OCI-LY1 (cell line): ENCODE measurements around the gene FANCD2.
"Not testable (repeated sequence)": the region's sequence is repeated elsewhere in the genome, so short reads cannot be mapped to it uniquely, and the experiment has no call there.

Experiments
- H2AFZ ChIP-seq: fragments of 200-600 bp; sonication (generic), shearing (Covaris generic); 2 replicates; pipeline ENCODE4 v1.6.0; 2014; ENCODE audit warnings: antibody characterized with exemption, mild to moderate bottlenecking, low read length
- H3F3A ChIP-seq: fragments of 200-600 bp; sonication (generic), shearing (Covaris generic); 2 replicates; pipeline ENCODE4 v1.6.0; 2014; ENCODE audit warnings: mild to moderate bottlenecking, antibody characterized with exemption, low read length, moderate library complexity; ENCODE audit not compliant: insufficient read depth
- H3K27ac ChIP-seq: fragments of 200-600 bp; sonication (generic); 2 replicates; pipeline ENCODE4 v1.5.1; 2014; ENCODE audit warnings: low read length, mixed run types, mild to moderate bottlenecking, low read depth; ENCODE audit not compliant: poor library complexity, severe bottlenecking
- H3K27me3 ChIP-seq: fragments of 200-600 bp; sonication (generic); 2 replicates; pipeline ENCODE4 v1.6.0; 2014; ENCODE audit warnings: antibody characterized with exemption, mild to moderate bottlenecking, low read length, moderate library complexity; ENCODE audit not compliant: insufficient read depth
- H3K36me3 ChIP-seq: fragments of 200-600 bp; sonication (generic); 2 replicates; pipeline ENCODE4 v1.6.1; 2014; ENCODE audit warnings: mild to moderate bottlenecking, antibody characterized with exemption, low read length, moderate library complexity, mixed read lengths; ENCODE audit not compliant: insufficient read depth
- H3K4me1 ChIP-seq: fragments of 200-600 bp; sonication (generic); 2 replicates; pipeline ENCODE4 v1.5.1; 2014; ENCODE audit warnings: mild to moderate bottlenecking, low read length, moderate library complexity; ENCODE audit not compliant: insufficient read depth, severe bottlenecking
- H3K4me2 ChIP-seq: fragments of 200-600 bp; sonication (generic), shearing (Covaris generic); 2 replicates; pipeline ENCODE4 v1.6.1; 2014; ENCODE audit warnings: low read length
- H3K4me3 ChIP-seq: fragments of 200-600 bp; sonication (generic); 2 replicates; pipeline ENCODE4 v1.5.1; 2014; ENCODE audit warnings: low read length, low read depth, mild to moderate bottlenecking, mixed read lengths; ENCODE audit not compliant: poor library complexity, severe bottlenecking
- H3K79me2 ChIP-seq: fragments of 200-600 bp; shearing (Covaris generic); 2 replicates; pipeline ENCODE4 v1.6.1; 2016; ENCODE audit warnings: mixed run types, low read length, mixed read lengths; ENCODE audit not compliant: insufficient read depth
- H3K9ac ChIP-seq: fragments of 200-600 bp; sonication (generic), shearing (Covaris generic); 2 replicates; pipeline ENCODE4 v1.6.1; 2014; ENCODE audit warnings: mild to moderate bottlenecking, low read length, mixed read lengths
- H3K9me2 ChIP-seq: fragments of 200-600 bp; sonication (generic), shearing (Covaris generic); 2 replicates; pipeline ENCODE4 v1.6.1; 2014; ENCODE audit warnings: low read depth, mild to moderate bottlenecking, low read length, mixed read lengths
- H3K9me3 ChIP-seq: fragments of 200-600 bp; shearing (Covaris generic); 2 replicates; pipeline ENCODE4 v1.6.1; 2014; ENCODE audit warnings: low read length, mixed read lengths
- H4K20me1 ChIP-seq: fragments of 200-600 bp; sonication (generic), shearing (Covaris generic); 2 replicates; pipeline ENCODE4 v1.6.0; 2016; ENCODE audit warnings: mild to moderate bottlenecking, low read length; ENCODE audit not compliant: insufficient read depth
- EZH2 ChIP-seq: fragments of 200-600 bp; sonication (generic), shearing (Covaris generic); IDR thresholded peaks from 2 replicates; pipeline ENCODE4 v1.8.0; 2017; ENCODE audit warnings: borderline replicate concordance, mixed run types, mild to moderate bottlenecking, antibody characterized with exemption, low read length, moderate library complexity, mixed read lengths
- TF ChIP-seq, protein P1 (sequence below): fragments of 200-600 bp; sonication (generic), shearing (Covaris generic); IDR thresholded peaks from 2 replicates; pipeline ENCODE4 v1.5.1; 2017; ENCODE audit warnings: mild to moderate bottlenecking, antibody characterized with exemption, low read length, moderate library complexity, mixed read lengths

The FANCD2 gene

DNA sequence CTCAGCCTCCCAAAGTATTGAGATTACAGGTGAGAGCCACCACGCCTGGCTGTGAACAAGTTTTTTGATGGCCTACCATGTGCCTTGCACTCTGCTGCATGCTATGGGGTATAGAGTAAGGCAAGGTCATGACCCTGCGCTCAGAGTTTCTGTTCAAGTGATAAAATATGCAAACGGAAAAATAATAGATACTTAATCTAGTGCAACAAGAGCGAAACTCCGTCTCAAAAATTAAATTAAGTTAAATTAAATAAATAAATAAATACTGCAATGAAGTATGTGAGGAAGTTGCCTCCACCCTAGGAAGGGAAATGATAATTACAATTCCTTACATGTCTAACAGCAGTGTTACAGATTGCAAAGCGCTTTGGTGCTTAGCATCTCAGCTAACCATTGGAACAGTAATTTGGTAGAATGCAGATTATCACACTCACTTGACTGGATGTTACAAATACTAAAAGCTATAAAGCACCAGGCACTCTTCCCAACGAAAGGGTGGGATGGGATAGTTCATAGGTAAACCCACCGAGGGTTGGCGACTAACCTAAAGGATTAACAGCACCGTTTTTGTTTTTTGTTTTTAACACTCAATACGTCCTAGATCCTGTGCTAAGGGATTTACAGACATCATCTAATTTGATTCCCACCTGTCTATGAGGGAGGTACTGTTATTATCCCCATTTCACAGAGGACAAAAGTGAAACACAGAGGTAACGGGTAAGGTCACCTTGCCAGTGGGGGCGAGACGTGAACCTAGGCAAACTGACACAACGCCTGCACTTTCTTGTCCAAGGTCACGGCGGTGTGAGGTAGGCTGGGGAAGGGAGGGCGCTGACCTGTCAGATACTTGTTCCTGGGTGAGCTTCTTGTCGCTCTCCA, 793 bp upstream of the FANCD2 start:
- peaks cover 24% of the 10 kb centered on the region for H3K4me1 ChIP-seq
- peak overlapping the region; percentile 86 for H3K4me2 ChIP-seq
- peak overlapping the region; percentile 90 for H3K9ac ChIP-seq
- H3K4me3 ChIP-seq: peak overlapping the region; percentile 83
- peaks cover 44% of the 10 kb centered on the region; the same call in 1 of the 2 replicates for H3K36me3 ChIP-seq
- H4K20me1 ChIP-seq: no peaks in the 10 kb centered on the region
- no peaks in the 10 kb centered on the region for H3K9me2 ChIP-seq
- H3K9me3 ChIP-seq: no peaks in the 10 kb centered on the region
- H3K79me2 ChIP-seq: peaks cover 22% of the 10 kb centered on the region
- no peak overlapping the region for H3K27ac ChIP-seq
- H3F3A ChIP-seq: no peaks in the 10 kb centered on the region
- H3K27me3 ChIP-seq: no peaks in the 10 kb centered on the region
- no peak overlapping the region for H2AFZ ChIP-seq
- TF ChIP-seq, protein P1, sequence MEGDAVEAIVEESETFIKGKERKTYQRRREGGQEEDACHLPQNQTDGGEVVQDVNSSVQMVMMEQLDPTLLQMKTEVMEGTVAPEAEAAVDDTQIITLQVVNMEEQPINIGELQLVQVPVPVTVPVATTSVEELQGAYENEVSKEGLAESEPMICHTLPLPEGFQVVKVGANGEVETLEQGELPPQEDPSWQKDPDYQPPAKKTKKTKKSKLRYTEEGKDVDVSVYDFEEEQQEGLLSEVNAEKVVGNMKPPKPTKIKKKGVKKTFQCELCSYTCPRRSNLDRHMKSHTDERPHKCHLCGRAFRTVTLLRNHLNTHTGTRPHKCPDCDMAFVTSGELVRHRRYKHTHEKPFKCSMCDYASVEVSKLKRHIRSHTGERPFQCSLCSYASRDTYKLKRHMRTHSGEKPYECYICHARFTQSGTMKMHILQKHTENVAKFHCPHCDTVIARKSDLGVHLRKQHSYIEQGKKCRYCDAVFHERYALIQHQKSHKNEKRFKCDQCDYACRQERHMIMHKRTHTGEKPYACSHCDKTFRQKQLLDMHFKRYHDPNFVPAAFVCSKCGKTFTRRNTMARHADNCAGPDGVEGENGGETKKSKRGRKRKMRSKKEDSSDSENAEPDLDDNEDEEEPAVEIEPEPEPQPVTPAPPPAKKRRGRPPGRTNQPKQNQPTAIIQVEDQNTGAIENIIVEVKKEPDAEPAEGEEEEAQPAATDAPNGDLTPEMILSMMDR: no peak
- no peak for TF ChIP-seq EZH2

DNA sequence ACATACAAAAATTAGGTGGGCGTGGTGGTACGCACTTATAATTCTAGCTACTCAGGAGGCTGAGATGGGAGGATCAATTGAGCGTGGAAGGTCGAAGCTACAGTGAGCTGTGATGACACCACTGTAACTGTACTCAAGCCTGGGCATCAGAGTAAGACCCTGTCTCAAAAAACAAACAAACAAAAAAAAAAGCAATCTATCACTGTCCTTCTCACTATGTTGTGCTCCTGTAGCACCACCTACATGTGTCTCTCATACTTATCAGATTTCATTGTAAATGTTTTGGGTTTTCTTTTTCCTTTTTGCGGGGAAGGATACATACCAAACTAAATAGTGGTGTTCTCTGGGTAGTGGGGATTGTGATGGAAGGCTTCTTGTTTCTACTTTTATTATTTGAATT, 14.8 kb downstream of the FANCD2 start:
- Histone ChIP-seq H3K27ac (no peak overlapping the region), H3K4me3 (no peak overlapping the region), H3K9me2 (no peaks in the 10 kb centered on the region), H4K20me1 (no peaks in the 10 kb centered on the region), H3K9ac (no peak overlapping the region), H3K27me3 (no peaks in the 10 kb centered on the region), H2AFZ (no peak overlapping the region), H3K79me2 (no peaks in the 10 kb centered on the region), H3K9me3 (no peaks in the 10 kb centered on the region), H3K4me1 (no peaks in the 10 kb centered on the region), H3K4me2 (no peak overlapping the region), H3K36me3 (peaks cover 85% of the 10 kb centered on the region), H3F3A (no peaks in the 10 kb centered on the region)
- TF ChIP-seq EZH2: no peak
- TF ChIP-seq, protein P1: no peak

- H3K27ac ChIP-seq: no peak overlapping the region
- H3K79me2 ChIP-seq: no peaks in the 10 kb centered on the region
- H3F3A ChIP-seq: no peaks in the 10 kb centered on the region
- no peaks in the 10 kb centered on the region for H4K20me1 ChIP-seq
- no peaks in the 10 kb centered on the region for H3K9me3 ChIP-seq
- no peak overlapping the region for H3K4me2 ChIP-seq
- no peaks in the 10 kb centered on the region for H3K4me1 ChIP-seq
- no peaks in the 10 kb centered on the region for H3K27me3 ChIP-seq
- no peak for TF ChIP-seq EZH2
- TF ChIP-seq, protein P1: no peak
- H3K36me3 ChIP-seq: peaks cover 71% of the 10 kb centered on the region
- H3K9me2 ChIP-seq: no peaks in the 10 kb centered on the region
- H3K9ac ChIP-seq: no peak overlapping the region
- no peak overlapping the region for H2AFZ ChIP-seq
- no peak overlapping the region for H3K4me3 ChIP-seq
Measured at GRCh38 chr3:10047876-10048275, 21.6 kb downstream of the FANCD2 start.

DNA sequence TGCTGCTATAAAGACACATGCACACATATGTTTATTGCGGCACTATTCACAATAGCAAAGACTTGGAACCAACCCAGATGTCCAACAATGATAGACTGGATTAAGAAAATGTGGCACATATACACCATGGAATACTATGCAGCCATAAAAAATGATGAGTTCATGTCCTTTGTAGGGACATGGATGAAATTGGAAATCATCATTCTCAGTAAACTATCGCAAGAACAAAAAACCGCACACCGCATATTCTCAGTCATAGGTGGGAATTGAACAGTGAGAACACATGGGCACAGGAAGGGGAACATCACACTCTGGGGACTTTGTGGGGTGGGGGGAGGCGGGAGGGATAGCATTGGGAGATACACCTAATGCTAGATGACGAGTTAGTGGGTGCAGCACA, 26.8 kb downstream of the FANCD2 start:
- H3K27ac ChIP-seq, H3F3A ChIP-seq, H3K4me2 ChIP-seq, H3K4me3 ChIP-seq, H3K9me3 ChIP-seq, H3K27me3 ChIP-seq, H3K9me2 ChIP-seq, H3K9ac ChIP-seq, H4K20me1 ChIP-seq, H3K4me1 ChIP-seq, H2AFZ ChIP-seq, H3K79me2 ChIP-seq: not testable (repeated sequence)
- peaks cover 52% of the 10 kb centered on the region for H3K36me3 ChIP-seq
